HCT116 (cell line): ENCODE measurements around the gene MMP17. TPM values are rescaled to one million over a fixed set of nuclear protein-coding genes. Genes with fewer than 3 reads are reported as not detected.
"Not testable (repeated sequence)": the region's sequence is repeated elsewhere in the genome, so short reads cannot be mapped to it uniquely, and the experiment has no call there.

Experiments
- ATAC-seq: fragments of 200-7000 bp; cut with Tn5 transposase; 2 replicates; pipeline ENCODE4 v1.9.1; 2020; ENCODE audit warnings: mild to moderate bottlenecking, moderate library complexity
- BruUV-seq: library from RNA; stranded (reverse); fragments of 400-500 nt; replicated peaks from 2 replicates; lab custom pipeline; 2021; lab: Mats Ljungman, UMichigan
- CTCF ChIA-PET: fragments of 300-600 bp; sonication (Branson Sonifier 250); formaldehyde crosslinking; loops from one replicate; lab custom pipeline; 2021; ENCODE audit warnings: antibody characterized with exemption; lab: Charles Lee
- POLR2A ChIA-PET: fragments of 300-600, 350-600 bp; sonication (Branson Sonifier 250); formaldehyde crosslinking; loops from one replicate; lab custom pipeline; 2021; ENCODE audit warnings: antibody characterized with exemption; lab: Charles Lee
- RAD21 ChIA-PET, 2 experiments: fragments of 300-600 bp; sonication (Branson Sonifier 250); formaldehyde crosslinking; loops; one replicate each; lab custom pipeline; 2023; ENCODE audit warnings: low total read pairs in 2 of 2; ENCODE audit not compliant: uncharacterized antibody in 2 of 2, unreplicated experiment in 2 of 2, low non-redundant PET in 1 of 2; lab: Charles Lee
- DNase-seq: peaks from one replicate; pipeline ENCODE4 v3.0.0-alpha.2; 2010; ENCODE audit warnings: low read depth, low spot score
- H2AFZ ChIP-seq: fragments of 200-600 bp; shearing (Covaris generic), sonication (generic); 2 replicates; pipeline ENCODE4 v1.6.1; 2017; ENCODE audit warnings: low read depth, mixed run types, mixed read lengths, antibody characterized with exemption, low read length; ENCODE audit not compliant: poor library complexity, severe bottlenecking
- H3K27ac ChIP-seq: 2 replicates; pipeline ENCODE4 v1.5.1; 2012; ENCODE audit warnings: low read depth, low read length
- H3K27me3 ChIP-seq: fragments of 200-600 bp; sonication (generic); 2 replicates; pipeline ENCODE4 v1.6.1; 2016; ENCODE audit warnings: mixed run types, low read length, mixed read lengths; ENCODE audit not compliant: insufficient read depth
- H3K36me3 ChIP-seq, 2 experiments: fragments of 200-500 bp in 1 of 2; fragments of 200-600 bp in 1 of 2; sonication (Bioruptor generic) in 1 of 2; sonication (generic) in 1 of 2; 2 replicates each; pipeline versions ENCODE4 v1.5.1 to v1.6.1; 2014 to 2016; ENCODE audit warnings: low read length in 2 of 2, inconsistent platforms in 1 of 2, mixed read lengths in 1 of 2, mixed run types in 1 of 2; ENCODE audit not compliant: insufficient read depth in 2 of 2, control insufficient read depth in 1 of 2
- H3K4me1 ChIP-seq, 2 experiments: fragments of 200-600 bp in 1 of 2; sonication (generic) in 1 of 2; 2 replicates each; pipeline versions ENCODE4 v1.5.1 to v1.6.1; 2012 to 2017; ENCODE audit warnings: low read length in 2 of 2, inconsistent platforms in 1 of 2, mild to moderate bottlenecking in 1 of 2, mixed read lengths in 1 of 2, mixed run types in 1 of 2, moderate library complexity in 1 of 2; ENCODE audit not compliant: insufficient read depth in 2 of 2, control insufficient read depth in 1 of 2
- H3K4me2 ChIP-seq: fragments of 200-600 bp; sonication (generic); 2 replicates; pipeline ENCODE4 v1.6.1; 2017; ENCODE audit warnings: mixed run types, low read length, mixed read lengths
- H3K4me3 ChIP-seq, 2 experiments: fragments of 200-600 bp in 1 of 2; sonication (generic) in 1 of 2; replicated peaks in 1 of 2; 2 replicates each; pipeline ENCODE4 v1.5.1; 2011 to 2016; ENCODE audit warnings: low read length in 2 of 2, control low read depth in 1 of 2, low read depth in 1 of 2, mild to moderate bottlenecking in 1 of 2, mixed read lengths in 1 of 2, mixed run types in 1 of 2
- H3K79me2 ChIP-seq: fragments of 200-600 bp; sonication (generic); 2 replicates; pipeline ENCODE4 v1.6.1; 2017; ENCODE audit warnings: mild to moderate bottlenecking, mixed run types, low read length, moderate library complexity, mixed read lengths; ENCODE audit not compliant: insufficient read depth
- H3K9ac ChIP-seq: fragments of 200-600 bp; sonication (generic); 2 replicates; pipeline ENCODE4 v1.6.1; 2016; ENCODE audit warnings: low read length, mixed read lengths
- H3K9me2 ChIP-seq: fragments of 200-600 bp; sonication (generic), shearing (Covaris generic); 2 replicates; pipeline ENCODE4 v1.6.1; 2017; ENCODE audit warnings: mixed run types, mild to moderate bottlenecking, moderate library complexity; ENCODE audit not compliant: insufficient read depth
- H3K9me3 ChIP-seq, 2 experiments: fragments of 200-500 bp in 1 of 2; fragments of 200-600 bp in 1 of 2; sonication (Bioruptor generic) in 1 of 2; sonication (generic) in 1 of 2; 2 replicates each; pipeline ENCODE4 v1.6.1; 2014 to 2017; ENCODE audit warnings: low read length in 2 of 2, mixed read lengths in 2 of 2, inconsistent platforms in 1 of 2, low read depth in 1 of 2, mild to moderate bottlenecking in 1 of 2, mixed run types in 1 of 2, moderate library complexity in 1 of 2; ENCODE audit not compliant: control insufficient read depth in 1 of 2, insufficient read depth in 1 of 2
- H4K20me1 ChIP-seq: fragments of 200-600 bp; sonication (generic), shearing (Covaris generic); 2 replicates; pipeline ENCODE4 v1.6.1; 2017; ENCODE audit warnings: mixed run types, mild to moderate bottlenecking, moderate library complexity; ENCODE audit not compliant: insufficient read depth
- CBX3 ChIP-seq: IDR thresholded peaks from 2 replicates; pipeline ENCODE4 v1.6.1; 2012; ENCODE audit warnings: low read depth
- CEBPB ChIP-seq: IDR thresholded peaks from 2 replicates; pipeline ENCODE4 v1.6.1; 2012; ENCODE audit warnings: low read depth
- CTCF ChIP-seq, 3 experiments: fragments of 200-600 bp in 1 of 3; sonication (generic) in 1 of 3; IDR thresholded peaks in 2 of 3; conservative IDR thresholded peaks in 1 of 3; 2 replicates each; pipeline ENCODE4 v1.5.1; 2012 to 2017; ENCODE audit warnings: low read depth in 2 of 3, low read length in 2 of 3, antibody characterized with exemption in 1 of 3, borderline replicate concordance in 1 of 3, control low read depth in 1 of 3, mild to moderate bottlenecking in 1 of 3, mixed read lengths in 1 of 3, mixed run types in 1 of 3, moderate library complexity in 1 of 3; ENCODE audit not compliant: insufficient read depth in 1 of 3
- EGR1 ChIP-seq: IDR thresholded peaks from 2 replicates; pipeline ENCODE4 v1.6.1; 2012; ENCODE audit warnings: low read depth
- ELF1 ChIP-seq: IDR thresholded peaks from 2 replicates; pipeline ENCODE4 v1.6.1; 2012; ENCODE audit warnings: low read depth, borderline replicate concordance
- EZH2 ChIP-seq: fragments of 200-600 bp; sonication (generic); IDR thresholded peaks from 2 replicates; pipeline ENCODE4 v1.6.1; 2017; ENCODE audit warnings: antibody characterized with exemption, mixed run types
- EZH2phosphoT487 ChIP-seq: fragments of 200-600 bp; IDR thresholded peaks from 2 replicates; pipeline ENCODE4 v1.6.1; 2018; ENCODE audit warnings: antibody characterized with exemption, borderline replicate concordance
- JUND ChIP-seq: IDR thresholded peaks from 2 replicates; pipeline ENCODE4 v1.6.1; 2012
- MAX ChIP-seq: IDR thresholded peaks from 2 replicates; pipeline ENCODE4 v1.6.1; 2012
- POLR2A ChIP-seq: IDR thresholded peaks from 2 replicates; pipeline ENCODE4 v1.7.0; 2011; ENCODE audit warnings: borderline replicate concordance; ENCODE audit not compliant: insufficient read depth, insufficient read length; ENCODE audit errors: extremely low read depth
- RAD21 ChIP-seq: IDR thresholded peaks from 2 replicates; pipeline ENCODE4 v1.6.1; 2012; ENCODE audit warnings: low read depth, mild to moderate bottlenecking
- REST ChIP-seq: IDR thresholded peaks from 2 replicates; pipeline ENCODE4 v1.6.1; 2012; ENCODE audit warnings: low read depth
- SIN3A ChIP-seq: IDR thresholded peaks from 2 replicates; pipeline ENCODE4 v1.6.1; 2012; ENCODE audit warnings: low read depth
- TCF7L2 ChIP-seq: IDR thresholded peaks from 2 replicates; pipeline ENCODE4 v1.7.0; 2011; ENCODE audit warnings: borderline replicate concordance, inconsistent platforms; ENCODE audit not compliant: insufficient read depth, insufficient read length; ENCODE audit errors: extremely low read depth
- intact Hi-C: fragments of 100-400 bp; cut with micrococcal nuclease; formaldehyde crosslinking; loops from 2 replicates; pipeline ENCODE4 v1.10.0; 2022
- total RNA-seq: library from RNA; stranded (reverse); gene quantifications from one replicate; pipeline ENCODE4 v1.2.1, GENCODE V29; 2021; ENCODE audit not compliant: unreplicated experiment

Gene MMP17
- total RNA-seq, 1 experiment from 2014 or later, result 14.3 TPM

- intact Hi-C loops, result no loop called here
- H3K79me2 ChIP-seq, result no peaks in the 10 kb centered on the region
- ATAC-seq (peak; percentile 34; the same call in 1 of the 2 replicates), DNase-seq (no peak)
- BruUV-seq, result no TSS peak
- peaks cover 3 to 9% of the 10 kb centered on the region in 2 experiments; a peak in 3 of 4 replicates for H3K4me1 ChIP-seq
- H3K9me2 ChIP-seq, result no peaks in the 10 kb centered on the region
- no peak overlapping the region for H3K4me3 ChIP-seq
- ChIA-PET CTCF (no interaction called here), POLR2A (interaction anchor here (1.2 kb wide), 1 partner anchor 13 kb away, joined by 3 read pairs; no protein-coding TSS in a partner anchor), RAD21 (no interaction called here)
- no peak overlapping the region for H3K4me2 ChIP-seq
- H4K20me1 ChIP-seq, result no peaks in the 10 kb centered on the region
- TF ChIP-seq TCF7L2 (no peak), MAX (no peak), RAD21 (no peak), POLR2A (no peak), CBX3 (no peak), EZH2phosphoT487 (no peak), REST (no peak), CEBPB (no peak), EZH2 (no peak), CTCF (IDR thresholded peaks at IDR 0.05 in 2 of 3, conservative IDR thresholded peaks at IDR 0.05 in 1 of 3; ENCODE audit: borderline replicate concordance in 1 of 3, insufficient read depth in 1 of 3, low read depth in 2 of 3, low read length in 2 of 3) (no peak), EGR1 (no peak), JUND (no peak), SIN3A (no peak), ELF1 (no peak)
- no peaks in the 10 kb centered on the region for H3K36me3 ChIP-seq
- no peaks in the 10 kb centered on the region for H3K27me3 ChIP-seq
- H3K9me3 ChIP-seq, result no peaks in the 10 kb centered on the region
- no peak overlapping the region for H3K9ac ChIP-seq
- no peak overlapping the region for H3K27ac ChIP-seq
- no peak overlapping the region for H2AFZ ChIP-seq
These were observed 55.3 kb downstream of the MMP17 start for GRCh38 chr12:131883521-131883900.

GRCh38 chr12:131885076-131885475 lies 56.9 kb downstream of the MMP17 start:
- H3K27me3 ChIP-seq, RAD21 ChIA-PET, H3K9me2 ChIP-seq, H3K4me3 ChIP-seq, CTCF ChIA-PET, H3K9ac ChIP-seq, BruUV-seq, H3K9me3 ChIP-seq, H3K4me2 ChIP-seq, H4K20me1 ChIP-seq, ATAC-seq, H3K27ac ChIP-seq, intact Hi-C loops, H3K36me3 ChIP-seq, H3K79me2 ChIP-seq, H3K4me1 ChIP-seq, H2AFZ ChIP-seq, DNase-seq, POLR2A ChIA-PET: not testable (repeated sequence)
